Measurements from ENCODE around the gene ZC3H10. TPM values are rescaled to one million over a fixed set of nuclear protein-coding genes. Genes with fewer than 3 reads are reported as not detected.

ZC3H10 gene
- total RNA-seq, 1 experiment from 2014 or later = 11.3 TPM

DNA sequence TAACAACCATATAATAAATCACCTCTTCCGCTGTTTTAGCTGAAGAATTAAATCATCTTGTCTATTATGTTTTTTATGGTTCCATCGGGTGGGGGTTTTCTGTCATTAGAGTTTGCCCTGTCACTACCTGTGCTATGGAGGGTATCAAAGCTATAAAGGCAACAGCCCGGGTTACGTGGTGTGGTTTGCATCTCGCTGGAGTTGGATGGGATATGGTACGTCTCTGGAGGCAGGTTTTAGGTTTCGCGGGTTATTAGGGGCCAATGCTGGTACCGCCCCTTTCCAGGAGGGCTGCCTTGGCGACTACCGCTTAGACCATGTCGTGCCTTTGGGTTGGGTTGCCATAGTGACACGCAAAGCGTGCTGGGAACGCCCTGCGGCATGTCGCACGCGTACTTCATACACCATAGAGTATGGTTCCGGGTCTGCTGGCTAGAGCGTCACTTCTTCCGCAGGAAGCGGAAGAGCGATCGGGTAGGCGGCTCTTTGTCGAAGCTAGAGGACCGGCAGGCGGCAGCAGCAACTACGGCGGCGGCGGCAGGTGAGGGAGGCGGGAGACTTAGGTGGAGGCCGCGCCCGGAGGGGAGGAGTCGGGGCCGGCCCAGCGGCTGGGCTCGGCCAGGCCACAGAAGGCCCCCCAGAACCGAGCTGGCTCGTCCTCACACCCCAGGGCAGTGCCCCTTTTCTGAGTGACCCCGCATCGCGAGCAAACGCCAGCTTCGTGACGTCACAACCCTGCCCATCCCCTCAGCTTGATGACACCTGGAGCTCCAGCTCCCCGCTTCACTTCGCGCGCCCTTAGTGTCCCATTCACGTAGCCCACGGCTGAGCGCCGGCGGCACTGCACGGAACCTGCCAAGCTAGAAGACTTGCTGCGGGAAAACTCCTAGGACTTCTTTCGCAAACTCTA lies at the start of gene ZC3H10 (continued):
- TF ChIP-seq, protein P1, sequence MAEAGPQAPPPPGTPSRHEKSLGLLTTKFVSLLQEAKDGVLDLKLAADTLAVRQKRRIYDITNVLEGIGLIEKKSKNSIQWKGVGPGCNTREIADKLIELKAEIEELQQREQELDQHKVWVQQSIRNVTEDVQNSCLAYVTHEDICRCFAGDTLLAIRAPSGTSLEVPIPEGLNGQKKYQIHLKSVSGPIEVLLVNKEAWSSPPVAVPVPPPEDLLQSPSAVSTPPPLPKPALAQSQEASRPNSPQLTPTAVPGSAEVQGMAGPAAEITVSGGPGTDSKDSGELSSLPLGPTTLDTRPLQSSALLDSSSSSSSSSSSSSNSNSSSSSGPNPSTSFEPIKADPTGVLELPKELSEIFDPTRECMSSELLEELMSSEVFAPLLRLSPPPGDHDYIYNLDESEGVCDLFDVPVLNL (CRISPR knock-in tag; IDR thresholded peaks at IDR 0.05; ENCODE audit: borderline replicate concordance, low read depth) = no peak
- TF ChIP-seq, protein P2, sequence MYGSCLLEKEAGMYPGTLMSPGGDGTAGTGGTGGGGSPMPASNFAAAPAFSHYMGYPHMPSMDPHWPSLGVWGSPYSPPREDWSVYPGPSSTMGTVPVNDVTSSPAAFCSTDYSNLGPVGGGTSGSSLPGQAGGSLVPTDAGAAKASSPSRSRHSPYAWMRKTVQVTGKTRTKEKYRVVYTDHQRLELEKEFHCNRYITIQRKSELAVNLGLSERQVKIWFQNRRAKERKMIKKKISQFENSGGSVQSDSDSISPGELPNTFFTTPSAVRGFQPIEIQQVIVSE (CRISPR knock-in tag; IDR thresholded peaks at IDR 0.05; ENCODE audit: borderline replicate concordance) = no peak
- TF ChIP-seq FOXP1 (CRISPR knock-in tag; IDR thresholded peaks at IDR 0.05; ENCODE audit: borderline replicate concordance) (peak; percentile 96), FOXK1 (CRISPR knock-in tag; IDR thresholded peaks at IDR 0.05) (peak; percentile 98), RORB (CRISPR knock-in tag; IDR thresholded peaks at IDR 0.05) (no peak), MXD4 (CRISPR knock-in tag; IDR thresholded peaks at IDR 0.05; ENCODE audit: borderline replicate concordance) (no peak), KAT7 (CRISPR knock-in tag; IDR thresholded peaks at IDR 0.05; ENCODE audit: borderline replicate concordance) (no peak; the same call in 1 of the 2 replicates), MYBL2 (CRISPR knock-in tag; IDR thresholded peaks at IDR 0.05) (peak; percentile 64; the same call in 1 of the 2 replicates), RELA (CRISPR knock-in tag; IDR thresholded peaks at IDR 0.05; ENCODE audit: borderline replicate concordance) (0 out of 2 replicates have a peak, but pooled peaks have one; percentile 19), CBFB (CRISPR knock-in tag; IDR thresholded peaks at IDR 0.05; ENCODE audit: low read depth) (peak; percentile 64; the same call in 1 of the 2 replicates), SMAD4 (CRISPR knock-in tag; IDR thresholded peaks at IDR 0.05) (0 out of 2 replicates have a peak, but pooled peaks have one; percentile 36), NR1H2 (CRISPR knock-in tag; IDR thresholded peaks at IDR 0.05) (no peak), ZNF396 (CRISPR knock-in tag; IDR thresholded peaks at IDR 0.05; ENCODE audit: borderline replicate concordance) (no peak), ELF4 (CRISPR knock-in tag; IDR thresholded peaks at IDR 0.05; ENCODE audit: low read depth) (no peak), ARID4B (CRISPR knock-in tag; IDR thresholded peaks at IDR 0.05; ENCODE audit: borderline replicate concordance) (peak; percentile 97), ZNF138 (CRISPR knock-in tag; conservative IDR thresholded peaks at IDR 0.05) (peak; percentile 82; the same call in 1 of the 2 replicates), GRHL2 (CRISPR knock-in tag; IDR thresholded peaks at IDR 0.05; ENCODE audit: insufficient replicate concordance, severe bottlenecking) (no peak), NFATC4 (CRISPR knock-in tag; IDR thresholded peaks at IDR 0.05) (peak; percentile 100), TEAD1 (CRISPR knock-in tag; IDR thresholded peaks at IDR 0.05) (peak; percentile 94), NR3C1 (CRISPR knock-in tag; conservative IDR thresholded peaks at IDR 0.05; ENCODE audit: low read depth) (peak; percentile 90; the same call in 1 of the 2 replicates), SP1 (CRISPR knock-in tag; conservative IDR thresholded peaks at IDR 0.05) (peak; percentile 98), GTF2I (CRISPR knock-in tag; conservative IDR thresholded peaks at IDR 0.05) (no peak), PRRX2 (CRISPR knock-in tag; IDR thresholded peaks at IDR 0.05) (peak; percentile 100), E2F5 (CRISPR knock-in tag; IDR thresholded peaks at IDR 0.05) (peak; percentile 87; the same call in 1 of the 2 replicates), MAX (CRISPR knock-in tag; IDR thresholded peaks at IDR 0.05) (peak; percentile 94), TCF7 (CRISPR knock-in tag; IDR thresholded peaks at IDR 0.05; ENCODE audit: low read depth) (no peak)
- TF ChIP-seq, protein P3, sequence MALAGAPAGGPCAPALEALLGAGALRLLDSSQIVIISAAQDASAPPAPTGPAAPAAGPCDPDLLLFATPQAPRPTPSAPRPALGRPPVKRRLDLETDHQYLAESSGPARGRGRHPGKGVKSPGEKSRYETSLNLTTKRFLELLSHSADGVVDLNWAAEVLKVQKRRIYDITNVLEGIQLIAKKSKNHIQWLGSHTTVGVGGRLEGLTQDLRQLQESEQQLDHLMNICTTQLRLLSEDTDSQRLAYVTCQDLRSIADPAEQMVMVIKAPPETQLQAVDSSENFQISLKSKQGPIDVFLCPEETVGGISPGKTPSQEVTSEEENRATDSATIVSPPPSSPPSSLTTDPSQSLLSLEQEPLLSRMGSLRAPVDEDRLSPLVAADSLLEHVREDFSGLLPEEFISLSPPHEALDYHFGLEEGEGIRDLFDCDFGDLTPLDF (CRISPR knock-in tag; IDR thresholded peaks at IDR 0.05) = peak; percentile 25; the same call in 1 of the 2 replicates
- TF ChIP-seq, protein P4, sequence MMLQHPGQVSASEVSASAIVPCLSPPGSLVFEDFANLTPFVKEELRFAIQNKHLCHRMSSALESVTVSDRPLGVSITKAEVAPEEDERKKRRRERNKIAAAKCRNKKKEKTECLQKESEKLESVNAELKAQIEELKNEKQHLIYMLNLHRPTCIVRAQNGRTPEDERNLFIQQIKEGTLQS (CRISPR knock-in tag; conservative IDR thresholded peaks at IDR 0.05) = no peak
- TF ChIP-seq, protein P5, sequence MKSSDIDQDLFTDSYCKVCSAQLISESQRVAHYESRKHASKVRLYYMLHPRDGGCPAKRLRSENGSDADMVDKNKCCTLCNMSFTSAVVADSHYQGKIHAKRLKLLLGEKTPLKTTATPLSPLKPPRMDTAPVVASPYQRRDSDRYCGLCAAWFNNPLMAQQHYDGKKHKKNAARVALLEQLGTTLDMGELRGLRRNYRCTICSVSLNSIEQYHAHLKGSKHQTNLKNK (CRISPR knock-in tag; IDR thresholded peaks at IDR 0.05) = peak; percentile 84

Data from WTC11 (cell line).